B cell (primary cell): Measurements from ENCODE around the gene ZNF688. TPM values are rescaled to one million over a fixed set of nuclear protein-coding genes. Genes with fewer than 3 reads are reported as not detected.

Experiments
- ATAC-seq: fragments of 200-7000 bp; cut with Tn5 transposase; one replicate; pipeline ENCODE4 v1.10.0; 2021; ENCODE audit warnings: low read depth, mild to moderate bottlenecking, moderate number of reproducible peaks, moderate library complexity
- CTCF ChIA-PET: fragments of 350-600 bp; sonication (Branson Sonifier 250); formaldehyde crosslinking; loops from one replicate; lab custom pipeline; 2021; ENCODE audit warnings: antibody characterized with exemption, inconsistent platforms; lab: Charles Lee
- POLR2A ChIA-PET: fragments of 350-600 bp; sonication (Branson Sonifier 250); formaldehyde crosslinking; loops from one replicate; lab custom pipeline; 2021; ENCODE audit warnings: antibody characterized with exemption; lab: Charles Lee
- DNase-seq: peaks from one replicate; pipeline ENCODE4 v3.0.0; 2013
- H2AFZ ChIP-seq: 2 replicates; pipeline ENCODE4 v1.6.1; 2012; ENCODE audit warnings: mild to moderate bottlenecking, low read depth, low read length; ENCODE audit not compliant: insufficient read depth, poor library complexity, severe bottlenecking
- H3K27ac ChIP-seq, 2 donors: 1 replicate in 1 of 2; 2 replicates in 1 of 2; pipeline ENCODE4 v1.5.1; 2012 to 2013; ENCODE audit warnings: low read length in 2 of 2, mild to moderate bottlenecking in 2 of 2, moderate library complexity in 1 of 2
- H3K27me3 ChIP-seq, 4 experiments: fragments of 200-600 bp in 1 of 4; sonication (generic) in 1 of 4; replicated peaks in 1 of 4; 1 replicate in 2 of 4; 2 replicates in 2 of 4; pipeline versions ENCODE4 v1.6.1 to v1.7.0; 2013 to 2016; ENCODE audit warnings: low read length in 3 of 4, mild to moderate bottlenecking in 2 of 4, mixed read lengths in 1 of 4, moderate library complexity in 1 of 4; ENCODE audit not compliant: insufficient read depth in 4 of 4, control insufficient read depth in 3 of 4; ENCODE audit errors: control extremely low read depth in 1 of 4
- H3K36me3 ChIP-seq, 2 experiments: replicated peaks in 1 of 2; 1 replicate in 1 of 2; 2 replicates in 1 of 2; pipeline versions ENCODE4 v1.6.1 to v1.7.1; 2013; ENCODE audit warnings: low read length in 1 of 2; ENCODE audit not compliant: insufficient read depth in 2 of 2, control insufficient read depth in 1 of 2; ENCODE audit errors: control extremely low read depth in 1 of 2, extremely low read depth in 1 of 2
- H3K4me1 ChIP-seq, 2 donors: fragments of 200-600 bp in 1 of 2; sonication (generic) in 1 of 2; 1 replicate in 1 of 2; 2 replicates in 1 of 2; pipeline versions ENCODE4 v1.5.1 to v1.6.1; 2013 to 2017; ENCODE audit warnings: low read length in 2 of 2; ENCODE audit not compliant: control insufficient read depth in 2 of 2, insufficient read depth in 2 of 2
- H3K4me2 ChIP-seq: replicated peaks from 2 replicates; pipeline ENCODE3; 2012; ENCODE audit warnings: mild to moderate bottlenecking, low read depth, low read length; ENCODE audit not compliant: poor library complexity, severe bottlenecking
- H3K4me3 ChIP-seq, 5 experiments: fragments of 200-600 bp in 1 of 5; sonication (generic) in 1 of 5; 1 replicate in 3 of 5; 2 replicates in 2 of 5; pipeline versions ENCODE4 v1.5.1 to v1.7.0; 2011 to 2016; ENCODE audit warnings: low read length in 4 of 5, mild to moderate bottlenecking in 4 of 5, low read depth in 2 of 5, control low read depth in 1 of 5, moderate library complexity in 1 of 5; ENCODE audit not compliant: insufficient read depth in 1 of 5; ENCODE audit errors: control extremely low read depth in 1 of 5, extremely low read depth in 1 of 5
- H3K79me2 ChIP-seq: fragments of 200-600 bp; sonication (generic); one replicate; pipeline ENCODE4 v1.6.0; 2016; ENCODE audit warnings: low read length; ENCODE audit not compliant: control insufficient read depth, insufficient read depth
- H3K9ac ChIP-seq: fragments of 200-600 bp; sonication (generic); 2 replicates; pipeline ENCODE4 v1.6.1; 2017; ENCODE audit warnings: mild to moderate bottlenecking, low read length, moderate library complexity
- H3K9me3 ChIP-seq, 3 donors: one replicate each; pipeline versions ENCODE4 v1.6.1 to v1.7.1; 2013; ENCODE audit warnings: low read length in 2 of 3; ENCODE audit not compliant: control insufficient read depth in 2 of 3, insufficient read depth in 1 of 3; ENCODE audit errors: control extremely low read depth in 1 of 3
- H4K20me1 ChIP-seq: 2 replicates; pipeline ENCODE4 v1.6.0; 2012; ENCODE audit warnings: mild to moderate bottlenecking, low read length; ENCODE audit not compliant: insufficient read depth, control insufficient read depth, poor library complexity, severe bottlenecking
- H3K27ac Mint-ChIP-seq: one replicate; pipeline ENCODE4 v1.8.0; 2021; ENCODE audit warnings: mixed read lengths
- H3K27me3 Mint-ChIP-seq: one replicate; pipeline ENCODE4 v1.8.0; 2021; ENCODE audit warnings: mixed read lengths
- H3K4me1 Mint-ChIP-seq: one replicate; pipeline ENCODE4 v1.8.0; 2021; ENCODE audit warnings: mixed read lengths
- H3K4me3 Mint-ChIP-seq: one replicate; pipeline ENCODE4 v1.8.0; 2021; ENCODE audit warnings: mixed read lengths
- H3K9me3 Mint-ChIP-seq: one replicate; pipeline ENCODE4 v1.8.0; 2022; ENCODE audit warnings: mixed read lengths; ENCODE audit not compliant: insufficient read depth
- CTCF ChIP-seq: fragments of 200-600 bp; IDR thresholded peaks from one replicate; pipeline ENCODE4 v1.8.0; 2022; ENCODE audit warnings: antibody characterized with exemption, mild to moderate bottlenecking
- EZH2 ChIP-seq: IDR thresholded peaks from 2 replicates; pipeline ENCODE4 v1.6.1; 2012; ENCODE audit warnings: borderline replicate concordance, low read depth, mild to moderate bottlenecking, moderate library complexity, low read length; ENCODE audit not compliant: insufficient read depth, poor library complexity, severe bottlenecking
- WGBS: methylation state at CpG from one replicate; pipeline ENCODE4 v1.1.5; 2013; ENCODE audit warnings: missing lambda C conversion rate; ENCODE audit not compliant: insufficient coverage; 5-methylcytosine and 5-hydroxymethylcytosine counted together
- intact Hi-C: fragments of 100-400 bp; cut with micrococcal nuclease; formaldehyde crosslinking; loops from one replicate; pipeline ENCODE4 v1.10.0; 2022
- polyA plus RNA-seq: library from polyadenylated mRNA; depleted of rRNA; stranded (reverse); fragments of >200 nt; gene quantifications from 2 replicates; pipeline ENCODE4 v1.2.3, GENCODE V29; 2012
- total RNA-seq, 2 donors: library from RNA; stranded (reverse); fragments of 120-200 nt in 1 of 2; gene quantifications; 1 replicate in 1 of 2; 2 replicates in 1 of 2; pipeline versions ENCODE4 v1.2.3 to v1.2.4, GENCODE V29; 2013 to 2022

Gene ZNF688
- total and polyA plus RNA-seq, 2 donors (not counting 1 experiment from before 2014, with no cell fraction given): 20.6 to 23.1 TPM

DNA sequence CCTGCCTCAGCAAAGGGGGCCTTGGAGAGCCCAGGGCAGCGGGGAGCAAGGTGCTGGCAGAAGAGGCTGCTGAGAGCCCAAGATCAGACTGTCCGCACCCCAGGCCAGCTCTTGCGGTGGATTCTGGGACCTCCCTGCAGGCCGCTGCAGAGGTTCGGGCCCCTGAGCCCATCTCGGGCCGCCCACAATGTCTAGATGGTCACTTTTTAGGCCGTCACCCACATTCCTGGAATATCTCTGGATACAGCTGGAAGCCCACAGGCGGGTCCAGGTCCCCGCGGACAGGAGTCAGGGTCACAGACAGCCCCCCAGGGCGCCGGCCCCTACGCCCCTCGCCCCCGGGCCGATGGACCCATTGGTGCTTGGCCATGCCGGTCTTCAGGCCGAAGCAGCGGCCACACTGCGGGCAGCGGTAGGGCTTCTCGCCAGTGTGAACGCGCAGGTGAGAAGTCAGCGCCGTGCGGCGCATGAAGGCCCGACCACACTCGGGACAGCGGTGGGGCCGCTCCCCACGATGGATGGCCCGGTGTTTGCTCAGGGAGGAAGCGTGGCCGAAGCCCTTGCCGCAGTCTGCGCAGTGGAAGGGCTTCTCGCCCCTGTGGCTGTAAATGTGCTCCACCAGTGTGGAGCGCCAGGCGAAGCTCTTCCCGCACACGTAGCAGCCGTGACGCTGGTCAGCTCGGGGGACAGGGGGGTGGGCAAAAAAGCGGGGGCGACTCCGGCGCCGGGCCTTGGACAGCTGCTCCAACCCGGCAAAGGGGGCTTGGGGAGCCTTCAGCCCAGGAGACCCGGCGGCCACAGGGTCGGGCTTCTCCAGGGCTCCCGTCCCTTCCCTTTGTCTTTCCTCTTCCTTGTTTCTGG lies 39.0 kb downstream of the ZNF688 start:
- H3K27me3 ChIP-seq: no peaks in the 10 kb centered on the region
- no peak for DNase-seq
- intact Hi-C loops: no loop called here
- no peak overlapping the region for H3K9ac ChIP-seq
- peaks cover 39% of the 10 kb centered on the region for H3K79me2 ChIP-seq
- no peak overlapping the region for H2AFZ ChIP-seq
- no peaks in the 10 kb centered on the region for H3K27me3 Mint-ChIP-seq
- peak overlapping the region; percentile 72 for H3K27ac Mint-ChIP-seq
- no peaks in the 10 kb centered on the region for H3K9me3 Mint-ChIP-seq
- ATAC-seq: no peak
- H3K4me3 Mint-ChIP-seq: peak overlapping the region; percentile 78
- POLR2A ChIA-PET: interaction anchor here (3.5 kb wide), 1 partner anchor 25 kb away, joined by 38 read pairs; the partner anchor contains the start of gene ZNF764
- H3K4me2 ChIP-seq: no peak overlapping the region
- H3K9me3 ChIP-seq: no peaks in the 10 kb centered on the region
- H4K20me1 ChIP-seq: no peaks in the 10 kb centered on the region
- H3K27ac ChIP-seq: no peak overlapping the region
- TF ChIP-seq EZH2: no peak
- WGBS: 98% methylated on average over 57 of the region's 57 CpGs
- H3K4me3 ChIP-seq: no peak overlapping the region
- H3K4me1 ChIP-seq: peaks cover 21 to 40% of the 10 kb centered on the region in 2 donors
- CTCF ChIA-PET: interaction anchor here (3.8 kb wide), 1 partner anchor 25 kb away, joined by 53 read pairs; the partner anchor contains the start of gene ZNF764
- peaks cover 44% of the 10 kb centered on the region for H3K4me1 Mint-ChIP-seq
- peaks cover 0 to 9% of the 10 kb centered on the region in 2 experiments for H3K36me3 ChIP-seq

DNA sequence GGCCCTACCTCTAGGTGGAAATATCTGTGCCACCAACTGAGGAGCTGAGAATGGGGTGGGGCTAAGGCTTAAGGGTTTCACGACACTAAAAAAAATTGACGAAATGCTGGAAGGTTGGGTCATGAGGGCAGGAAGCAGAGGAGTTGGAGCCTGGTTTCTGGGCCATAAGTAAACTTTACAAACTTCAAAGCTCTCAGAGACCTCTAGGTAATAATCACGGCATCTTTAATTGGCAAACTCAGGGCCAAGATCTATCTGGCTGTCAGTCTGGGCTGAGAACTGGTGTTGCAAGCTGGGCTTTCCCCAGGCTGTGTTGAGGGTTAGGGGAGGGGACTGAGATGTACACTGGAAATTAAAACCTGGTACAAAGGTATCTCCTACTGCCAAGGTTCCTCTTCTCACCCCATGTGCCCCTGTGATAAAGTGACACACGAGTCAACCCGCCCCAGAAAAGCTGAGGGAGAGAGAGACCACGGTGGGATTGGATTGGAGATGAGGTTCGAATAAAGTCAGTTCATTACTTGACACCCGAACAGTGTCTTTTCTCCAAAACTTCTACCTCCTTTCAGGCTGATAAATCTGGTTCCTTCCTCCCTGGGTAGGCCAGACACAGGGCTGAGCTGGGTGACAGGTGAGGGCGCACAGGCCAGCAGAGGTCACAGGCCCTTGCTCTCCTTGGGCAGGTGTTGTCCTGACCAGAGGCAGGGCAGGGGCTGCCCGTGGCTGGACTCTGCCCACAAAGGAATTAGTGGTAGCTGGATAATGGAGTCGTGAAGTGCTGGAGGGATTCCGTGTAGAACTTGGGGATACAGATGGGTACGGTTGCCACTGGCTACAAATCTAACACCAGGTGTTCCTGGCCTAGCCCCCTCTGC lies 41.1 kb downstream of the ZNF688 start:
- H3K4me2 ChIP-seq: no peak overlapping the region
- H3K9me3 Mint-ChIP-seq: no peaks in the 10 kb centered on the region
- H3K4me3 ChIP-seq: no peak overlapping the region
- intact Hi-C loops: no loop called here
- H3K4me3 Mint-ChIP-seq: no peak overlapping the region
- H3K9ac ChIP-seq: no peak overlapping the region
- peak overlapping the region; percentile 26 for H3K27ac Mint-ChIP-seq
- TF ChIP-seq EZH2: no peak
- no peak for TF ChIP-seq CTCF
- no peaks in the 10 kb centered on the region for H3K27me3 ChIP-seq
- ATAC-seq (no peak), DNase-seq (no peak)
- H3K9me3 ChIP-seq: no peaks in the 10 kb centered on the region
- H3K4me1 ChIP-seq: peaks cover 13 to 42% of the 10 kb centered on the region in 2 donors
- ChIA-PET POLR2A (no interaction called here), CTCF (interaction anchor here (0.5 to 2.0 kb wide), 6 partner anchors 28 to 101 kb away, joined by 3 to 5 read pairs (median 4); partner anchors contain the start of genes DCTPP1 and ZNF764)
- H3K27ac ChIP-seq: no peak overlapping the region
- peaks cover 0 to 9% of the 10 kb centered on the region in 2 experiments for H3K36me3 ChIP-seq
- H3K79me2 ChIP-seq: peaks cover 28% of the 10 kb centered on the region
- H3K4me1 Mint-ChIP-seq: peaks cover 35% of the 10 kb centered on the region
- no peak overlapping the region for H2AFZ ChIP-seq
- H4K20me1 ChIP-seq: no peaks in the 10 kb centered on the region
- WGBS: 93% methylated on average over 5 of the region's 13 CpGs
- H3K27me3 Mint-ChIP-seq: no peaks in the 10 kb centered on the region
